ENCODE data around the gene FOXN1. TPM values are rescaled to one million over a fixed set of nuclear protein-coding genes. Genes with fewer than 3 reads are reported as not detected.
A peak's percentile ranks its signal among the peaks of the same experiment; 100 is the strongest.

FOXN1 gene
- total RNA-seq, 1 donor, result not detected

- H3K27ac ChIP-seq (ENCODE audit: low read depth, low read length), result no peak overlapping the region
- H3K36me3 ChIP-seq (ENCODE audit: insufficient read depth, low read length), result no peaks in the 10 kb centered on the region
- H3K79me2 ChIP-seq (ENCODE audit: insufficient read depth, low read length), result no peaks in the 10 kb centered on the region
- no peak overlapping the region for H3K4me3 ChIP-seq (ENCODE audit: insufficient read depth, low read length)
- no peaks in the 10 kb centered on the region for H3K9me3 ChIP-seq (ENCODE audit: low read depth, low read length)
- H4K20me1 ChIP-seq (ENCODE audit: insufficient read depth, low read length), result no peaks in the 10 kb centered on the region
- no peak for TF ChIP-seq CTCF (IDR thresholded peaks at IDR 0.05; ENCODE audit: extremely low read depth, low read depth, low read length)
- DNase-seq (ENCODE audit: insufficient read length, low spot score, missing footprints), result no peak
- peaks cover 31% of the 10 kb centered on the region for H3K27me3 ChIP-seq (ENCODE audit: insufficient read depth, low read length)
- no peak overlapping the region for H3K4me2 ChIP-seq (ENCODE audit: insufficient read depth, low read length)
- no peak overlapping the region for H2AFZ ChIP-seq (ENCODE audit: low read length)
- no peaks in the 10 kb centered on the region for H3K4me1 ChIP-seq (ENCODE audit: insufficient read depth, low read length)
These were observed 17.4 kb upstream of the FOXN1 start for GRCh38 chr17:28488533-28489276.

DNA sequence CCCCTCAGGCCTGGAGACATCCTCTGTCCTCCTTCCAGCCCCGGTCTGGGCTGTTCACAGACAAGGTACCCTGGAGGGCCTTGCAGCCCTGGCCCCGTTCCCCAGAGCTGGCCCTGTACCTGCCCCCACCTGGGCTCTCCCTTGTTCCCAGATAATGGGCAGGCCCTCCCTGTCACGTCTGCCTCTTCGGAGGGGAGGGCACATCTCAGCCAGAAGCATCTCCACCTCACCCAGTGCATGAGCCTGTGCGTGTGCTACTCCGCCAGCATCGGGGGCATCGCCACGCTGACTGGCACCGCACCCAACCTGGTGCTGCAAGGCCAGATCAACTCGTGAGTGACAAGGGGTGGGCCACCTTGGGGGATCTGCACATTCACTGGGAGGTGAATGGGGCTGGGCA, 14.9 kb upstream of the FOXN1 start:
- Histone ChIP-seq H4K20me1 (ENCODE audit: insufficient read depth, low read length) (no peaks in the 10 kb centered on the region), H3K36me3 (ENCODE audit: insufficient read depth, low read length) (no peaks in the 10 kb centered on the region), H3K4me2 (ENCODE audit: insufficient read depth, low read length) (no peak overlapping the region), H3K27me3 (ENCODE audit: insufficient read depth, low read length) (peaks cover 18% of the 10 kb centered on the region), H3K4me1 (ENCODE audit: insufficient read depth, low read length) (no peaks in the 10 kb centered on the region), H2AFZ (ENCODE audit: low read length) (no peak overlapping the region), H3K9me3 (ENCODE audit: low read depth, low read length) (no peaks in the 10 kb centered on the region), H3K4me3 (ENCODE audit: insufficient read depth, low read length) (no peak overlapping the region), H3K27ac (ENCODE audit: low read depth, low read length) (no peak overlapping the region), H3K79me2 (ENCODE audit: insufficient read depth, low read length) (no peaks in the 10 kb centered on the region)
- peak; percentile 77 for DNase-seq (ENCODE audit: insufficient read length, low spot score, missing footprints)
- TF ChIP-seq CTCF (IDR thresholded peaks at IDR 0.05; ENCODE audit: extremely low read depth, low read depth, low read length), result no peak

DNA sequence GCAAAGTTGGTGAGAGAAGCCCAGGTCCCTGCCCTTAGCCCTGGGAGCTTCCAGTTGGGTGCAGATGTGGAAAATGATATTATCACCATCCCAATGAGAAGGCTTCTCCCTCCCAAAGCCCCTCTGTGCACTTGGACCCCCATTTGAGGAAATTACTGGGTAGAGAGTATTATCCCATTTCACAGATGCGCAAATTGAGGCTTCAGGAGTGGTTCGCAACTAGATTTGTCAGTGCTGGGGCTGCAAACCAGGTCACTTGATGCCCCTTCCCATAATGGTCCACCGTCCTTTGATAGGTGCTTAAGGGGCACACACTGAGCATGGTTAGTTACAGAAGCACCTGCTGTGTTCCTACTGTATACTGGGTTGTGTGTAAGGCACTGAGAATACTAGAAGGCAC, 14.3 kb upstream of the FOXN1 start:
- Histone ChIP-seq H4K20me1 (ENCODE audit: insufficient read depth, low read length) (no peaks in the 10 kb centered on the region), H3K79me2 (ENCODE audit: insufficient read depth, low read length) (no peaks in the 10 kb centered on the region), H3K27ac (ENCODE audit: low read depth, low read length) (no peak overlapping the region), H3K36me3 (ENCODE audit: insufficient read depth, low read length) (no peaks in the 10 kb centered on the region), H3K9me3 (ENCODE audit: low read depth, low read length) (no peaks in the 10 kb centered on the region), H3K27me3 (ENCODE audit: insufficient read depth, low read length) (peaks cover 13% of the 10 kb centered on the region), H3K4me3 (ENCODE audit: insufficient read depth, low read length) (no peak overlapping the region), H3K4me1 (ENCODE audit: insufficient read depth, low read length) (no peaks in the 10 kb centered on the region), H2AFZ (ENCODE audit: low read length) (no peak overlapping the region), H3K4me2 (ENCODE audit: insufficient read depth, low read length) (no peak overlapping the region)
- no peak for TF ChIP-seq CTCF (IDR thresholded peaks at IDR 0.05; ENCODE audit: extremely low read depth, low read depth, low read length)
- DNase-seq (ENCODE audit: insufficient read length, low spot score, missing footprints), result peak; percentile 18

- Histone ChIP-seq H3K79me2 (ENCODE audit: insufficient read depth, low read length) (no peaks in the 10 kb centered on the region), H3K36me3 (ENCODE audit: insufficient read depth, low read length) (no peaks in the 10 kb centered on the region)
These were observed 13.5 kb upstream of the FOXN1 start for GRCh38 chr17:28492352-28493310.

More at GRCh38 chr17:28492352-28493310, 13.5 kb upstream of the FOXN1 start:
- Histone ChIP-seq H3K27me3 (ENCODE audit: insufficient read depth, low read length) (peaks cover 6% of the 10 kb centered on the region), H3K27ac (ENCODE audit: low read depth, low read length) (no peak overlapping the region), H3K4me2 (ENCODE audit: insufficient read depth, low read length) (no peak overlapping the region), H4K20me1 (ENCODE audit: insufficient read depth, low read length) (no peaks in the 10 kb centered on the region), H3K4me3 (ENCODE audit: insufficient read depth, low read length) (no peak overlapping the region), H2AFZ (ENCODE audit: low read length) (no peak overlapping the region), H3K9me3 (ENCODE audit: low read depth, low read length) (no peaks in the 10 kb centered on the region), H3K4me1 (ENCODE audit: insufficient read depth, low read length) (no peaks in the 10 kb centered on the region)
- peak; percentile 80 for DNase-seq (ENCODE audit: insufficient read length, low spot score, missing footprints)
- no peak for TF ChIP-seq CTCF (IDR thresholded peaks at IDR 0.05; ENCODE audit: extremely low read depth, low read depth, low read length)
